GM12872 (cell line): Measurements from ENCODE around the gene GABRA5.

Experiments used
- CTCF ChIP-seq: IDR thresholded peaks from 3 replicates; pipeline ENCODE4 v1.5.1; 2011; ENCODE audit warnings: low read depth, mild to moderate bottlenecking, low read length, moderate library complexity; ENCODE audit not compliant: insufficient read depth

GABRA5 gene

GRCh38 chr15:26899658-26900057, 32.8 kb downstream of the GABRA5 start:
- no peak for TF ChIP-seq CTCF

DNA sequence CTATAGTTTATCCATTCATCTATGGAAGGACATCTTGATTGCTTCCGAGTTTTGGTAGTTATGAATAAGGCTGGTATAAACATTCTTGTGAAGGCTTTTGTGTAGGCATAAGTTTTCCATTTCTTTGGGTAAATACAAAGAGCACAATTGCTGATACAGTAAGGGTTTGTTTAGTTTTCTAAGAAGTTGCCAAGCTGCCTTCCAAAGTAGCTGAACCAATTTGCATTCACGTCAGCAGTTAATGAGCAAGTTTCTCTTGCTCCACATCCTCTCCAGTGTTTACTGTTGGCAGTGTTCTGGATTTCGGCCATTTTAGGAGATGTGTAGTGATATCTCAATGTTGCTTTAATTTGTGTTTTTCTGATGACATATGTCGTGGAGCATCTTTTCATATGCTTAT, 34.2 kb downstream of the GABRA5 start:
- TF ChIP-seq CTCF: no peak

DNA sequence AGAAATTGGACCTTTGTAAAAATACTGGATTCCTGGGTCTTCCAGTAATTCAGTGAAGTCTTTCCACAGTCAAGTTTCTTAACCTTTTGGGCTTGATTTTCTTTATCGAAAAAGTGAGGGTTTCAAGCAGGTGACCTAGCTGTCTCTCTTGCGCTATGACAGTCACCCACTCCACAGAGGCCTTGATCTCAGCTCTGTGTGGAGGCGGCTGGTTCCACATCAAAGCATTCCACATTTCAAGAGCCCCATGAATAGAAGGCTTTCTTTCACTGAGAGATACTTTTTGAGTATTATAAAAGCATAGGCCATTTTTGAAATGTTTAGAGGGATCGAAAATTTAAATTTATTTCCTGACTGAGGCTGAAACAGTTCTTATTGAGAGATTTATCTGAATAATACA, 43.9 kb downstream of the GABRA5 start:
- TF ChIP-seq CTCF: no peak

- no peak for TF ChIP-seq CTCF
These were observed 54.6 kb downstream of the GABRA5 start for GRCh38 chr15:26921433-26921832.

DNA sequence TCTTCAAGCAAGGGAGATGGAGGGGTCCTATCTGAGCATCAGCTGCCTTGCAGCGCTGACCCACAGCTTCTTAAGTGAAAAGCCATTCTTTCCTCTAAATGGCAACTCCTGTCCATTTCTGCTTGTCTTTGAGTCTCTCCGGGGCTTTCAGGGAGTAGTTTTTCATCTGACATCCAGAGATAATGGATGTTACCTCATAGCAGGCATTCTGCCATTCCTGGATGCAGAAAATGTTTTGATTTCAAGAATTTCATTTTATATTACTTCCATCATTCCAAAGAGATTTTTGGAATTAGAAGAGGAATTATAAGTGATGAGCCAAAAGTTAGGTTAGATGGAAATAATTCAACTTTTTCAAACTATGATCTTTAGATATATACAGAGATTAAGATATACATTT, 59.2 kb downstream of the GABRA5 start:
- TF ChIP-seq CTCF: no peak

GRCh38 chr15:26928051-26928450, 61.2 kb downstream of the GABRA5 start:
- no peak for TF ChIP-seq CTCF

- TF ChIP-seq CTCF: no peak
These were observed 62.7 kb downstream of the GABRA5 start for GRCh38 chr15:26929588-26929987.

- TF ChIP-seq CTCF: no peak
These were observed 68.0 kb downstream of the GABRA5 start for GRCh38 chr15:26934848-26935247.
